ENCODE results near the gene GPR137.
"Not testable (repeated sequence)": the region's sequence is repeated elsewhere in the genome, so short reads cannot be mapped to it uniquely, and the experiment has no call there.

Gene GPR137

DNA sequence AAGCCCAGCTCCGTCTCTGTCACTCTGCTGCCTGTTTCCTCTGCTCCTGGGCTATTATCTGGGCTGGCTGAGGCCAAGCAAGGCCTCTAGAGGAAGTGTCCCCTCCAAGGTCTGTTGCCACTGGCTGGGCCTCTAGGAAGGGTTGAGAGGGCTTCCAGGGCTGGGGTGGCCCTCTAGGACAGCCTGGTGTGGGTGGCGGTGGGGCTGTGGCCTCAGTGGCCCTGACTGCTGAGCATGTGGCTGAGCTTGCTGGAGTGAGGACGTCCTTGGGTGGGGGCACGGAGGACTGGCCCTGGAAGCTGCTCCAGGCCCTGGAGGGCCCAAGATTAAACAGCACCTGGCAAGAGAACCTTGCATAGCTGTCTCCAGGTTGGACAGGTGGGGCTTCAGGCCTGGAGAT, 38.3 kb downstream of the GPR137 start:
- DNase-seq = not testable (repeated sequence)

DNA sequence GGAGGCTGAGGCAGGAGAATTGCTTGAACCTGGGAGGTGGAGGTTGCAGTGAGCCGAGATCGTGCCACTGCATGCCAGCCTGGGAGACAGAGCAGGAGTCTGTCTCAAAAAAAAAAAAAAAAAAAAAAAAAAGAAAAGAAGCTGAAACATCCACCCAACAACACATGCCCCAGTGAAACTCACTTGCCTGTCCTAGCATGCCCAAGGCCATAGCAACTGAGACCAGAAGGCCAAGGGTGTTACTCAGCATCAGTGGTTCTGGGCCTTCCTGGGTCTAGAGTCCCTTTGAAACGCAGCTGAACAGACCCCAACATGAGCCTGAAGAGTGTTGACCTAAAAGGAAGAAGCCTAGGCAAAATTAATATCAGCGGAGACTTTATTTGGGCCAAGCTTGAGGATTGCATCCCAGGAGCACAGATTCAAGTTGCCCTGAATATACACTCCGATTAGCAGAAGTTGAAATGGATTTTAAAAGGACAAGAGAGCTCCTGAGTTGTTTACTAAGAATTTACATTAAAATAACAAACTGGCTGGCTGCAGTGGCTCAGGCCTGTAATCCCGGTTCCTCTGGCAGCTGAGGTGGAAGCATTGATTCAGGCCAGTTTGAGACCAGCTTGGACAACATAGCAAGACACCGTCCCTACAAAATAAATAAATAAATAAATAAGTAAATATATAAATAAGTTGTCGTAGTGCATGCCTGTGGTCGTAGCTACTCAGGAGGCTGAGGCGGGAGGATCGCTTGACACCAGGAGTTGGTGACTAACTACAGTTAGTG, 39.2 kb downstream of the GPR137 start:
- DNase-seq = no peak

GRCh38 chr11:64327375-64327774, 41.7 kb downstream of the GPR137 start:
- DNase-seq = no peak

DNA sequence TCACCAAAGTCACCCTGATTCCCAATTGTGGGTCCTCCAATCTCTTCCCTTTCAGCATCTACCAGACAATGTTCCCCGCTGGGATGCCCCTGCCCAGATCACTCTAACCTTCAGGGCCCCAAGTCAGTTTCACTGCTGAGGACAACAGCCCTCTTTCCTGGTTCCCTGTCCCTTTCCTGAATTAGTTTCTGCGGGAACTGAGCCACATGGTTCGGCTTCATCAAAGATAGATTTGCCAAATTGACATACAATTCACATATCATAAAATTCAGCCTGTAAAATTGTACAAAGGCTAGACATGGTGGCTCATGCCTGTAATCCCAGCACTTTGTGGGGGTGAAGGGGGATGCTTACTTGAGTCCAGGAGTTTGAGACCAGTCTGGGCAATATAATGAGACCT, 42.3 kb downstream of the GPR137 start:
- no peak for DNase-seq

DNA sequence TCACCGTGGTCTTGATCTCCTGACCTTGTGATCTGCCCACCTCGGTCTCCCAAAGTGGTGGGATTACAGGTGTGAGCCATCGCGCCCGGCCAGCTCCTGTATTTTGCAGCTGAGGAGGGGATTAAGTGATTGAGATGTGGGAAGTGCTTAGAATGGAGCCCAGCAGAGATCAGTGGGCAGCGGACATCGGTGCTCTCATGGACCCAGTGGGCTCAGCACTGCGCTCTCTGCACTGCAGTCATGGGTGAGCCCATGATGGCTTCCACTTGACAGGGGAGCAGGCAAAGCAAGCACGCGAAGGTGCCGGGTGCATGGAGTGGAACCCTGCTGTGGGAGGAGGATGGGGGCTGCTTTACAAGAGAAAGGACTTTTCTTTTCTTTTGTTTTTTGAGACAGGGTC, 45.2 kb downstream of the GPR137 start:
- DNase-seq = no peak

DNA sequence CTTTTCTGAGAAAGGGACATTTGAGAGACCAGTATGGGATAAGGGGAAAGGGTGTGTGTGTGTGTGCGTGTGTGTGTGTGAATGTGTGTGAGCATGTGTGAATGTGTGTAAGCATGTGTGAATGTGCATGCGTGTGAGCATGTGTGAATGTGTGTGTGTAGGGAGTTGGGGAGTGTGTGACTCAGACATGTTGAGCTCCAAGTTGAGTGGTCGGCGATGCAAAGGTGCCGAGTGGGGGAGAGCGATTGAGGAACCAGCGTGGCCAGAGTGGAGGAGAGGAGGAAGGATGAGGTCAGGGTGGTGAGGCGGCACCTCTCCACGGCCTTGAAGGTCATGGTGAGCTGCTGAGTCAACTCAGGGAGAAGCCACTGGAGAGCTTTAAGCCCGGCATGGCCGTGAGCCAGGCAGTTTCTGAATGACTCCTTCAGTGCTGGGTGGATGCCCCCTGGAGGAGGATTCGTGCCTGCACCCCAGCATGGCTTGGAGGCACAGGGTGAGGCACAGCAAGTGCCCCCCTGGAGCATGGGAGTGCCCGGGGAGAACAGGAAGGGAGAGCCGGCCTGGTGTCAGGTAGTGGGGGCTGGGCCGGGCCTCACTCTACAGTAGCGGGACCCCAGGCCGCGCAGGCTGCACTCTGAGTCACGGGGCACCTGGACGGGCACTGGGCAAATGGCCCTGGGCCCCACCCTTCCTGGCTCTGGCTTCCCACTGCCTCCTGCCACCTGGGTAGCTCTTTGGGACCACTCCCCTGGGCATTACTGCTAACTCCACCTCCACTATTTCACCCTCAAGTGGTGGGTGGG, 46.1 kb downstream of the GPR137 start:
- no peak for DNase-seq

GRCh38 chr11:64333556-64333955, 47.9 kb downstream of the GPR137 start:
- DNase-seq = no peak

DNA sequence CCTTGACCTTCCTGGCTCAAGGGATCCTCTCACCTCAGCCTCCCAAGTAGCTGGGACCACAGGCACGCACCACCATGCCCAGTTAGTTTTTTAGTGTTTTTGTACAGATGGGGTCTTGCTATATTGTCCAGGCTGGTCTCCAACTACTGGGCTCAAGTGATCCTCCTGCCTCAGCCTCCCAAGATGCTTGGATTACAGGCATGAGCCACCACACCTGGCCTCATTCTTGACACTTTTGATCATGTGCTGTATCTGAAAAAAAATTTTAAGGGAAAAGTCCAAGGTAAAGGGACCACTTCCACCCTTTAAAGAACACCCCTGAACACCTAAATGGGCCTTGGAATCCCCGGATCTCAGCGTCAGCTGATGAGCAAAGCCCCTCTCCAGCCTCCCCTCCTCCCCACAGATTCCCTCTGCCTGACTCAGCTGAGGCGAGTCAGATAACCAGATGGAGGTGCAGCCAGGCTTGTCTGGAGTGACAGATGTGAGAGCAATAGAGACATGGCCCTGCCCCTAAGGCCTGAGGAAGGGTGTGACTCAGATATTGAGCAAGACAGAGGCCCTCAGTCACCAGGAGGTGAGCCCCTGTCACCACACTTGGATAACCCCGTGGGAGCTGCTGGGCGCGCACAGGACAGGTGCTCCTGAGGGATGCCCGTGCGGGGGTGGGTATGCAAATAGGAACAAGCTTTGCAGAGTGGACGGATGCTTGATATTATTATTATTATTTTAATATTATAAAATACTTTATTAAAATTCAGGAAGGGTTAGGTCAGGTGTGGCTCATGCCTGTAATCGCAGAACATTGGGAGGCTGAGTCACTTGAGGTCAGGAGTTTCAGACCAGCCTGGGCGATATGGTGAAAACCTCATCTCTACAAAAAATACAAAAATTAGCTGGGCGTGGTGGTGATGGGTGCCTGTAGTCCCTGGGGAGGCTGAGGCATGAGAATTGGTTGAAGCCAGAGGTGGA, 49.4 kb downstream of the GPR137 start:
- DNase-seq = peak; percentile 55

DNA sequence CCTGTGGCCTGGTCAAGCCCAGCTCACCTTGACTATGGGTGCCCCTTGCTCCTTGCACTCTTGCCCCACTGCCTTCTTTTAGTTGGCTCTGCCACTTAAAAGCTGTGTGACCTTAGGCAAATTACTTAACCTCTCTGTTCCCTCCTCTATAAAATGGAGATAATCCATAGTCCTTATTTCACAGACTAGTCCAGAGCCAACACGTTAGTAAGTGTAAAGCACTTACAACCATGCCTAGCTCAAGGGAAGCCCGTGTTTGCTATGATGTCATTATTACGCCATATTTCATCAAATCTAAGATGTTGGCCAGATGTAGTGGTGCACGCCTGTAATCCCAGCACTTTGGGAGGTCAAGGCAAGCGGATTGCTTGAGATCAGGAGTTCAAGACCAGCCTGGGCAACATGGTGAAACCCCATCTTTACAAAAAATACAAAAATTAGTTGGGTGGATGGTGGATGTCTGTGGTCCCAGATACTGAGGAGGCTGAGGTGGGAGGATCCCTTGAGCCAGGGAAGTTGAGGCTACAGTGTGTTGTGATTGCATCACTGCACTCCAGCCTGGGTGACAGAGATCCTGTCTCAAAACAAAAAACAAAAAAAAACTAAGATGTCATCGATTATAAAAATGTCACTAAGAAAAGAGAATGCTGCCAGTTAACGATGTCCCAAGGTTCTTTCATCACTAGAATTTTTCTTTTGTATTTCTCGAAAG, 52.0 kb downstream of the GPR137 start:
- no peak for DNase-seq

DNA sequence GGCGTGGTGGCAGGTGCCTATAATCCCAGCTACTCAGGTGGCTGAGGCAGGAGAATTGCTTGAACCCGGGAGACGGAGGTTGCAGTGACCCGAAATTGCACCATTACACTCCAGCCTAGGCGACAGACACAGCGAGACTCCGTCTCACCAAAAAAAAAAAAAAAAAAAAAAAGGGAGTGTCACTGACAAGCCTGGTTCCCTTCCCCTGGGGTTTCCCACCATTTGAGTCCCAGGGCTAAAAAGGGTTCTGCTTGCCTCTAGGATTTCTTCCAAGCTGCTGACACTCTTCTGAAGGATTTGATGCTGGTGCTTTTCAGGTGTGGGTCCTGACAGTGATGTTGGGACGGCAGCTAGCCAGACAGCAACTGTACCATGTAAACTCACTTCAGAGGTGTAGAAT, 53.1 kb downstream of the GPR137 start:
- no peak for DNase-seq
